Measurements from ENCODE around the gene MAD2L2. TPM values are rescaled to one million over a fixed set of nuclear protein-coding genes. Genes with fewer than 3 reads are reported as not detected.

The MAD2L2 gene
- total RNA-seq, 1 experiment from 2014 or later: 283 TPM

DNA sequence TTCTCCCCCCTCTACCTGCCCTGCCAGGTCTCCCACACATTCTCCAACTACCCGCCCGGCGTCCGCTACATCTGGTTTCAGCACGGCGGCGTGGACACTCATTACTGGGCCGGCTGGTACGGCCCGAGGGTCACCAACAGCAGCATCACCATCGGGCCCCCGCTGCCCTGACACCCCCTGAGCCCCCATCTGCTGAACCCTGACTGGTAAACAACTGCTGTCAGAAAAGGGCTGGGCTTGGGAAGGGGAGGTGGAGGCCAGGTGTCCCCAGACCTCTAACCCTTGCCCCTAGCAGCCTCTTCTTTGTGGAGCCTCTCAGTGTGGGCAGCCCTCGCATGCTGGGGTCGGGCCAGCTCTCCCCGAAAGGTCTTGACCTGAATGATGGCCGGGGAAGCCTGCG lies 19.8 kb downstream of the MAD2L2 start:
- peaks cover 10 to 52% (median 39%) of the 10 kb centered on the region in 3 experiments for H3K36me3 Mint-ChIP-seq (ENCODE audit: insufficient read depth in 1 of 3, low read depth in 3 of 3)
- Histone ChIP-seq H3K4me1 (ENCODE audit: insufficient read depth, low read length) (no peaks in the 10 kb centered on the region), H3K56ac (ENCODE audit: insufficient read length, low read depth, low read length) (no peak overlapping the region), H3K23ac (ENCODE audit: insufficient read length, low read depth, low read length) (no peak overlapping the region), H3K27ac (ENCODE audit: insufficient read length, low read depth, low read length) (no peak overlapping the region), H3K27me3 (ENCODE audit: insufficient read depth, low read length) (no peaks in the 10 kb centered on the region), H4K91ac (ENCODE audit: insufficient read length, low read depth, low read length) (no peak overlapping the region), H3K4me2 (ENCODE audit: insufficient read depth, insufficient read length, low read length) (no peak overlapping the region), H2BK120ac (ENCODE audit: low read depth, low read length, poor library complexity, severe bottlenecking) (no peak overlapping the region), H3K9me3 (ENCODE audit: control insufficient read depth, low read depth, low read length) (no peaks in the 10 kb centered on the region), H4K20me1 (ENCODE audit: control insufficient read depth, insufficient read depth, insufficient read length) (no peaks in the 10 kb centered on the region), H3K14ac (ENCODE audit: insufficient read depth, low read length) (no peak overlapping the region; the same call in 1 of the 2 replicates), H3K79me1 (ENCODE audit: insufficient read depth, low read depth, low read length, poor library complexity, severe bottlenecking) (no peaks in the 10 kb centered on the region), H4K8ac (replicated peaks; ENCODE audit: insufficient read length, low read depth, low read length) (no peak overlapping the region), H2AK5ac (ENCODE audit: insufficient read length, low read length) (no peak overlapping the region), H2BK12ac (ENCODE audit: insufficient read length, low read depth, low read length) (no peak overlapping the region), H3K4ac (ENCODE audit: low read depth, low read length) (no peak overlapping the region), H4K5ac (ENCODE audit: insufficient read length, low read depth, low read length) (no peak overlapping the region), H2AFZ (ENCODE audit: low read length) (no peak overlapping the region), H2BK15ac (ENCODE audit: low read depth, low read length) (no peak overlapping the region), H3K23me2 (ENCODE audit: insufficient read length, low read depth, low read length, poor library complexity, severe bottlenecking) (no peaks in the 10 kb centered on the region), H2BK5ac (ENCODE audit: insufficient read length, low read length) (no peak overlapping the region), H2BK20ac (ENCODE audit: low read depth, low read length, poor library complexity, severe bottlenecking) (no peak overlapping the region), H3K79me2 (ENCODE audit: insufficient read depth, low read length) (no peaks in the 10 kb centered on the region), H3K18ac (ENCODE audit: insufficient read length, low read depth, low read length) (no peak overlapping the region), H3T11ph (ENCODE audit: low read length) (no peak overlapping the region), H3K9ac (ENCODE audit: extremely low read depth, insufficient read length, low read length) (no peak overlapping the region)
- H3K27me3 Mint-ChIP-seq (ENCODE audit: low read depth): peaks cover 21% of the 10 kb centered on the region
- no CpG with 5 or more reads among the region's 17 CpGs for WGBS (ENCODE audit: extremely low coverage, insufficient read length, low lambda C conversion rate)
- no peaks in the 10 kb centered on the region for H3K9me3 Mint-ChIP-seq
- TF ChIP-seq, protein P1, sequence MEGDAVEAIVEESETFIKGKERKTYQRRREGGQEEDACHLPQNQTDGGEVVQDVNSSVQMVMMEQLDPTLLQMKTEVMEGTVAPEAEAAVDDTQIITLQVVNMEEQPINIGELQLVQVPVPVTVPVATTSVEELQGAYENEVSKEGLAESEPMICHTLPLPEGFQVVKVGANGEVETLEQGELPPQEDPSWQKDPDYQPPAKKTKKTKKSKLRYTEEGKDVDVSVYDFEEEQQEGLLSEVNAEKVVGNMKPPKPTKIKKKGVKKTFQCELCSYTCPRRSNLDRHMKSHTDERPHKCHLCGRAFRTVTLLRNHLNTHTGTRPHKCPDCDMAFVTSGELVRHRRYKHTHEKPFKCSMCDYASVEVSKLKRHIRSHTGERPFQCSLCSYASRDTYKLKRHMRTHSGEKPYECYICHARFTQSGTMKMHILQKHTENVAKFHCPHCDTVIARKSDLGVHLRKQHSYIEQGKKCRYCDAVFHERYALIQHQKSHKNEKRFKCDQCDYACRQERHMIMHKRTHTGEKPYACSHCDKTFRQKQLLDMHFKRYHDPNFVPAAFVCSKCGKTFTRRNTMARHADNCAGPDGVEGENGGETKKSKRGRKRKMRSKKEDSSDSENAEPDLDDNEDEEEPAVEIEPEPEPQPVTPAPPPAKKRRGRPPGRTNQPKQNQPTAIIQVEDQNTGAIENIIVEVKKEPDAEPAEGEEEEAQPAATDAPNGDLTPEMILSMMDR (conservative IDR thresholded peaks at IDR 0.05): no peak
- H3K4me1 Mint-ChIP-seq: no peaks in the 10 kb centered on the region
- H3K4me3 Mint-ChIP-seq: no peak overlapping the region; a peak in 1 of 5 replicates
- DNase-seq: no peak
- no peak overlapping the region; a peak in 1 of 7 replicates for H3K27ac Mint-ChIP-seq

All from H9 (cell line).